A549 (cell line): ENCODE measurements around the gene GNGT2. TPM values are rescaled to one million over a fixed set of nuclear protein-coding genes. Genes with fewer than 3 reads are reported as not detected.

Source experiments
- ATAC-seq, 2 experiments: fragments of 200-7000 bp in 1 of 2; fragments of >200 bp in 1 of 2; cut with Nextera tagmentation in 1 of 2; cut with Tn5 transposase in 1 of 2; 3 replicates each; pipeline versions ENCODE4 v1.8.0 to v1.9.1; 2018 to 2020; ENCODE audit warnings: mild to moderate bottlenecking in 1 of 2, moderate library complexity in 1 of 2
- CTCF ChIA-PET: fragments of 300-600 bp; sonication (Branson Sonifier 250); formaldehyde crosslinking; extraction: SDS; loops from one replicate; lab custom pipeline; 2021; ENCODE audit warnings: antibody characterized with exemption, inconsistent platforms; lab: Yijun Ruan, JAX
- POLR2A ChIA-PET: fragments of 350-600 bp; formaldehyde crosslinking; extraction: SDS; loops from one replicate; lab custom pipeline; 2021; ENCODE audit warnings: antibody characterized with exemption, inconsistent platforms; lab: Yijun Ruan, JAX
- DNase-seq, 2 experiments: peaks; one replicate each; pipeline versions ENCODE4 v3.0.0 to v3.0.0-alpha.2; 2011 to 2016; ENCODE audit warnings: low read depth in 1 of 2, low spot score in 1 of 2
- FAIRE-seq: peaks from 2 replicates; lab custom pipeline; 2011; peaks lifted over from hg19 to GRCh38; lab: Jason Lieb, UNC
- H3K27ac ChIP-seq, 2 experiments: fragments of >200 bp; sonication (Bioruptor Twin); formaldehyde crosslinking; 3 replicates each; pipeline ENCODE4 v1.5.1; 2016 to 2017
- H3K4me1 ChIP-seq: fragments of >200 bp; sonication (Bioruptor Twin); formaldehyde crosslinking; 3 replicates; pipeline ENCODE4 v1.6.1; 2016
- H3K4me2 ChIP-seq: fragments of >200 bp; sonication (Bioruptor Twin); formaldehyde crosslinking; 3 replicates; pipeline ENCODE4 v1.6.1; 2016
- H3K4me3 ChIP-seq: fragments of >200 bp; sonication (Bioruptor Twin); formaldehyde crosslinking; 3 replicates; pipeline ENCODE4 v1.5.1; 2016
- H3K9me3 ChIP-seq: fragments of >200 bp; sonication (Bioruptor Twin); formaldehyde crosslinking; 3 replicates; pipeline ENCODE4 v1.6.1; 2016
- BHLHE40 ChIP-seq: IDR thresholded peaks from 2 replicates; pipeline ENCODE4 v1.6.1; 2012; ENCODE audit warnings: low read depth, low read length, inconsistent platforms
- CHD2 ChIP-seq: fragments of 150-350 bp; IDR thresholded peaks from 2 replicates; pipeline ENCODE4 v1.6.1; 2014; ENCODE audit warnings: low read length; ENCODE audit not compliant: partially characterized antibody
- FOXS1 ChIP-seq: fragments of 250-450 bp; sonication (Bioruptor Pico); IDR thresholded peaks from 2 replicates; pipeline ENCODE4 v1.5.0; 2020; ENCODE audit warnings: mild to moderate bottlenecking, moderate library complexity
- GATA3 ChIP-seq: IDR thresholded peaks from 2 replicates; pipeline ENCODE4 v1.6.1; 2012; ENCODE audit warnings: borderline replicate concordance
- HOXB13 ChIP-seq: fragments of 250-450 bp; sonication (Bioruptor Pico); IDR thresholded peaks from 2 replicates; pipeline ENCODE4 v1.5.0; 2020; ENCODE audit warnings: low read depth, mild to moderate bottlenecking, moderate library complexity
- HOXB5 ChIP-seq: fragments of 250-450 bp; sonication (Bioruptor Pico); IDR thresholded peaks from 2 replicates; pipeline ENCODE4 v1.5.0; 2020; ENCODE audit warnings: mild to moderate bottlenecking, moderate library complexity
- JUNB ChIP-seq: fragments of >200 bp; sonication (Bioruptor Twin); formaldehyde crosslinking; IDR thresholded peaks from 2 replicates; pipeline ENCODE4 v1.6.1; 2016
- NR3C1 ChIP-seq: fragments of >200 bp; sonication (Bioruptor Twin); formaldehyde crosslinking; IDR thresholded peaks from 3 replicates; pipeline ENCODE4 v1.6.1; 2017
- POLR2A ChIP-seq: IDR thresholded peaks from 2 replicates; pipeline ENCODE4 v1.6.1; 2012; ENCODE audit warnings: mild to moderate bottlenecking, low read length
- POLR2AphosphoS2 ChIP-seq: conservative IDR thresholded peaks from 2 replicates; pipeline ENCODE4 v1.6.1; 2012; ENCODE audit warnings: low read length, improper control_type of control experiment, inconsistent platforms
- RAD21 ChIP-seq, 2 experiments: fragments of >200 bp in 1 of 2; sonication (Bioruptor Twin) in 1 of 2; formaldehyde crosslinking in 1 of 2; IDR thresholded peaks in 1 of 2; conservative IDR thresholded peaks in 1 of 2; 2 replicates in 1 of 2; 3 replicates in 1 of 2; pipeline ENCODE4 v1.6.1; 2012 to 2018; ENCODE audit warnings: inconsistent platforms in 1 of 2
- SMC3 ChIP-seq: fragments of >200 bp; sonication (Bioruptor Twin); formaldehyde crosslinking; IDR thresholded peaks from 3 replicates; pipeline ENCODE4 v1.6.1; 2018; ENCODE audit warnings: inconsistent platforms
- SREBF2 ChIP-seq: fragments of 450-650 bp; IDR thresholded peaks from 2 replicates; pipeline ENCODE4 v1.6.1; 2014; ENCODE audit warnings: mild to moderate bottlenecking, moderate library complexity
- TP53 ChIP-seq: fragments of 250-450 bp; sonication (Bioruptor Pico); IDR thresholded peaks from 2 replicates; pipeline ENCODE4 v1.5.0; 2021; ENCODE audit warnings: mild to moderate bottlenecking, moderate library complexity
- ZC3H11A ChIP-seq: fragments of 450-650 bp; IDR thresholded peaks from 2 replicates; pipeline ENCODE4 v1.6.1; 2014; ENCODE audit warnings: antibody characterized with exemption, mild to moderate bottlenecking
- ZSCAN20 ChIP-seq: fragments of 250-450 bp; sonication (Bioruptor Pico); IDR thresholded peaks from 2 replicates; pipeline ENCODE4 v1.8.0; 2022; ENCODE audit warnings: mild to moderate bottlenecking, moderate library complexity
- WGBS: methylation state at CpG from one replicate; pipeline ENCODE4 v1.1.6; 2017; ENCODE audit errors: missing lambda C conversion rate; 5-methylcytosine and 5-hydroxymethylcytosine counted together
- polyA plus RNA-seq, 4 experiments: library from polyadenylated mRNA; depleted of rRNA in 3 of 4; stranded (reverse); fragments of >200 nt; fragmentation: RNase III in 1 of 4; extraction: RNeasy Plus Mini Kit Qiagen cat#74134 plus additional on column Dnase treatment in 1 of 4; gene quantifications; 2 replicates in 3 of 4; 3 replicates in 1 of 4; pipeline ENCODE4 v1.2.3, GENCODE V29; 2011 to 2017
- TF ChIP-seq, protein P1 (sequence below): fragments of >200 bp; sonication (Bioruptor Twin); formaldehyde crosslinking; IDR thresholded peaks from 3 replicates; pipeline ENCODE4 v1.5.1; 2016
- TF ChIP-seq, protein P2 (sequence below): fragments of 250-450 bp; sonication (Bioruptor Pico); IDR thresholded peaks from 2 replicates; pipeline ENCODE4 v1.5.0; 2021; ENCODE audit warnings: mild to moderate bottlenecking, moderate library complexity, borderline replicate concordance
- TF ChIP-seq, protein P3 (sequence below): IDR thresholded peaks from 2 replicates; pipeline ENCODE4 v1.6.1; 2012
- TF ChIP-seq, protein P4 (sequence below): fragments of >200 bp; sonication (Bioruptor Twin); formaldehyde crosslinking; IDR thresholded peaks from 3 replicates; pipeline ENCODE4 v1.6.1; 2016
- TF ChIP-seq, protein P5 (sequence below): IDR thresholded peaks from 2 replicates; pipeline ENCODE4 v1.6.1; 2012
- TF ChIP-seq, protein P6 (sequence below): fragments of 450-650 bp; IDR thresholded peaks from 2 replicates; pipeline ENCODE4 v1.6.1; 2014; ENCODE audit warnings: antibody characterized with exemption

Gene GNGT2
- polyA plus RNA-seq, 2 of the 4 experiments (the other 2 are of a cell fraction) = 0.31 TPM; not detected in 1

DNA sequence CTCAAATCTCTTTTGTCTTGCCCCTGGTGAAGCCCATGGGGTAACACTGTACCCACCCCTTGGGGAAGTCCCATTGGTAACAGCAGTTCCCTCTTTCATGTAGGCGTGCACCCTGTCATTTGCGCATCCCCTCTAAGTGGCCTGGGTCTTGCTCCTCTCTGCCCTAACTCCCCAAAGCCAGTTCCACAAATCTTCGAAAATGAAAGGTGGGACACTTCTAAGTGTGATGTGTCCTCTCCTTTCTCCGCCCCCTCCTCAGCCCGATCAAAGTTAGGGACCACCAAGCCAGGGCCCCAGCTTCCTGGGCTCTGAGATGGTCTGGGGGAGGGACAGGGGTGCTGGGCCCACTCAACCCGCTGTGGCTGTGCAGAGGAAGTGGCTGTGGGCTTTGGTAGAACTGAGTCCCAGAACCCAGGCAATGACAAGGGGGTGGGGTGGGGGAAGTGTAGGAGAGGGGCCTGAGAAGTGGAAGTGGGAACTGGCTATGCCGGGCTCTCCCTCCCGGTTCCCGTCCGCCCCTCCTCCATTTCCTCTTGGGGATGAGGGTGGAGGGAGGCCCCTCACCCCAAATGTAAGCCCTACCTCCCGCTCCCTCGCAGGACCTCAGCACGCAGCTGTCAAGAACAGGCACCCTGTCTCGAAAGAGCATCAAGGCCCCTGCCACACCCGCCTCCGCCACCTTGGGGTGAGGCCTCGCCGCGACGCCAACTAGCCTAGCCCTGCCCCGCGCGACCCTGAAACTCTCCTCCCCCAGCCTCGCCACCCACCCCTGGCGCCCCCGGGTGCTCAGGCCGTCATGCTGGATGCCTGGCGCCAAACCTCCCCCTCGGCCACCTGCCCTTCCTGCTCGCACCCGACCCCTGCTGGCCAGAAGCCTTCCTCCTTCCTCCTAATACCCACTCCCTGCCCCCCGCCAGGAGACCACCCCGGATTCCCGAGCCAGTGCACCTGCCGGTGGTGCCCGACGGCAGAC, 8.9 kb upstream of the GNGT2 start:
- H3K4me1 ChIP-seq = peaks cover 8% of the 10 kb centered on the region; the same call in 2 of the 3 replicates
- peak in 1 of 2 experiments; percentile 37; a peak in 2 of 6 replicates for ATAC-seq
- H3K27ac ChIP-seq = peak overlapping the region in 1 of 2 experiments; percentile 28; a peak in 1 of 6 replicates
- FAIRE-seq = no peak
- ChIA-PET CTCF (interaction anchor here (1.2 to 13.5 kb wide), 2 partner anchors 8 to 11 kb away, joined by 3 to 161 read pairs; partner anchors contain the start of gene PHOSPHO1), POLR2A (no interaction called here)
- no peak overlapping the region for H3K4me3 ChIP-seq
- DNase-seq = no peak
- TF ChIP-seq RAD21 (conservative IDR thresholded peaks at IDR 0.05 in 1 of 2, IDR thresholded peaks at IDR 0.05 in 1 of 2) (peak; percentile 26 to 33; a peak in 1 of 5 replicates), SMC3 (peak; percentile 35; the same call in 2 of the 3 replicates)
- TF ChIP-seq, protein P1, sequence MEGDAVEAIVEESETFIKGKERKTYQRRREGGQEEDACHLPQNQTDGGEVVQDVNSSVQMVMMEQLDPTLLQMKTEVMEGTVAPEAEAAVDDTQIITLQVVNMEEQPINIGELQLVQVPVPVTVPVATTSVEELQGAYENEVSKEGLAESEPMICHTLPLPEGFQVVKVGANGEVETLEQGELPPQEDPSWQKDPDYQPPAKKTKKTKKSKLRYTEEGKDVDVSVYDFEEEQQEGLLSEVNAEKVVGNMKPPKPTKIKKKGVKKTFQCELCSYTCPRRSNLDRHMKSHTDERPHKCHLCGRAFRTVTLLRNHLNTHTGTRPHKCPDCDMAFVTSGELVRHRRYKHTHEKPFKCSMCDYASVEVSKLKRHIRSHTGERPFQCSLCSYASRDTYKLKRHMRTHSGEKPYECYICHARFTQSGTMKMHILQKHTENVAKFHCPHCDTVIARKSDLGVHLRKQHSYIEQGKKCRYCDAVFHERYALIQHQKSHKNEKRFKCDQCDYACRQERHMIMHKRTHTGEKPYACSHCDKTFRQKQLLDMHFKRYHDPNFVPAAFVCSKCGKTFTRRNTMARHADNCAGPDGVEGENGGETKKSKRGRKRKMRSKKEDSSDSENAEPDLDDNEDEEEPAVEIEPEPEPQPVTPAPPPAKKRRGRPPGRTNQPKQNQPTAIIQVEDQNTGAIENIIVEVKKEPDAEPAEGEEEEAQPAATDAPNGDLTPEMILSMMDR = peak; percentile 33
- TF ChIP-seq, protein P2, sequence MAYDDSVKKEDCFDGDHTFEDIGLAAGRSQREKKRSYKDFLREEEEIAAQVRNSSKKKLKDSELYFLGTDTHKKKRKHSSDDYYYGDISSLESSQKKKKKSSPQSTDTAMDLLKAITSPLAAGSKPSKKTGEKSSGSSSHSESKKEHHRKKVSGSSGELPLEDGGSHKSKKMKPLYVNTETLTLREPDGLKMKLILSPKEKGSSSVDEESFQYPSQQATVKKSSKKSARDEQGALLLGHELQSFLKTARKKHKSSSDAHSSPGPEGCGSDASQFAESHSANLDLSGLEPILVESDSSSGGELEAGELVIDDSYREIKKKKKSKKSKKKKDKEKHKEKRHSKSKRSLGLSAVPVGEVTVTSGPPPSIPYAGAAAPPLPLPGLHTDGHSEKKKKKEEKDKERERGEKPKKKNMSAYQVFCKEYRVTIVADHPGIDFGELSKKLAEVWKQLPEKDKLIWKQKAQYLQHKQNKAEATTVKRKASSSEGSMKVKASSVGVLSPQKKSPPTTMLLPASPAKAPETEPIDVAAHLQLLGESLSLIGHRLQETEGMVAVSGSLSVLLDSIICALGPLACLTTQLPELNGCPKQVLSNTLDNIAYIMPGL (CRISPR knock-in tag) = no peak
- H3K9me3 ChIP-seq = no peaks in the 10 kb centered on the region
- H3K4me2 ChIP-seq = no peak overlapping the region
- WGBS = 65% methylated on average over 30 of the region's 37 CpGs

DNA sequence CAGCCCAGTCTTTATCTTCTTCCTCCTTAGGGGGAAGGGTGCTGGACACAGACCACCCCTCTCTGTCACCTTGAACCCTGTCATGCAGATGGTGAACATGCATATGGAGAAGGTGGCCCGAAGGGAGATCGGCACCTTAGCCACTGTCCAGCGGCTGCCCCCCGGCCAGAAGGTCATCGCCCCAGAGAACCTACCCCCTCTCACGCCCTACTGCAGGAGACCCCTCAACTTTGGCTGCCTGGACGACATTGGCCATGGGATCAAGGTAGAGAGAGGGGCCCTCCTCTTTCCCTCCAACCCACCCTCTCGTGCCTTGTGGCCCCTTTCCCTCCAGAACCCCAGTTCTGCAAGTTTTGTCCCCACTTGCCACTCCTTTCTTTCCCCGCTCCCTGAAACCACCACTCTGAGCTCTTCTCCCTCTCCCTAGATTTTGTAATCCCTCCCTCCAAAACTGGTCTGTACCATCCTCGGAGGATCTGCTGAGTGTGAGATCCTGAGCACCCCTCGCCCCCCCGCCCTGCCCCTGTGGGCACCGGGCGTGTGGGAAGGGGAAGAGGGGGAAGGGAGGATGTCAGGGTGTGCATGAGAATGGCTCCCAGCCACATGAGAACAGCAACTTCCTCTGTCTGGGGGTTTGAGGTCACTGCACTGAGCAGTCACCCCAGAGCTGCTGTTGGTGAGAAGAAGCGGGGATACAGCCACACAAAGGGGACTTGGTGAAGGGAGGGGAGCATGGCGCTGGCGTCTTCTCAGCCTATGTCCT, 7.5 kb upstream of the GNGT2 start:
- TF ChIP-seq ZC3H11A = no peak
- no peak for DNase-seq
- CTCF ChIA-PET = interaction anchor here (0.7 to 13.5 kb wide), 6 partner anchors 9 to 459 kb away, joined by 3 to 161 read pairs (median 4); partner anchors contain the start of gene PHOSPHO1
- POLR2A ChIA-PET = no interaction called here
- Histone ChIP-seq H3K4me3 (no peak overlapping the region), H3K27ac (peak overlapping the region in 1 of 2 experiments; percentile 21; a peak in 1 of 6 replicates), H3K9me3 (no peaks in the 10 kb centered on the region), H3K4me2 (no peak overlapping the region), H3K4me1 (peaks cover 5% of the 10 kb centered on the region; the same call in 1 of the 3 replicates)
- no peak for FAIRE-seq
- WGBS = 80% methylated on average over 13 of the region's 17 CpGs
- no peak for ATAC-seq

DNA sequence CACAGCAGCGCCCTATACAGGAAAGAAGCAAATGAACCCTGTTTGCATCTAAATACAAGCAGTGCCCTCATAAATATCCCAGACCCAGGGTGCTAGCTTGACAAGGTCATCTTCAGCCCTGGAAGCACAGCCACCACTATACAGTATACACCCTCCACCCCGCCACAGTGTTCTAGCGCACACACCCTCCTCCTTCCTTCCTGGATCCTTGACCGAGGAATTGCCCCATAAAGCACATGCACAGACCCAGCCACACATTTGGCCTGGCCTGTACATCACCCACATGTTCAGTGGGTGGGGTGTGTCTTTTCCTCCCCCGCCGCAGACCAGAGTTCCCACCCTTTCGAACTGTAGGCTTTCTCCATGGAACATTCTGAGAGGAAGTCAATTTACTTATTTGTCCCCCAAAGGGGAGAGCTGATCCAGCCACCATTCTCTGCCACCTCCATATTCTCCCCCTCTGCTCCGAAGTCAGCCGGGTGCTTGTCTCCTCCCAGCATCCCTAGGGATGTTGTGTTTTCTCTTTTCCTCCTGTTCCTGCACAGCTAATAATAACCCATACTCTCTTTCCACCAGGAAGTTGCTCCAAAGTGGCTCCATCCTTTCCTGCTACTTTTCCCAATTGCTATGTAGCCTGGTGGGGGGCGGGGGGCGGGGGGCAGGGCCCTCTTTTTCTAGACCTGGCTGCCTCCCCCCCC, 6.7 kb upstream of the GNGT2 start:
- ATAC-seq (peak; percentile 13 to 16; a peak in 1 of 6 replicates), FAIRE-seq (no peak), DNase-seq (no peak)
- ChIA-PET CTCF (interaction anchor here (1.4 to 13.5 kb wide), 4 partner anchors 10 to 37 kb away, joined by 3 to 161 read pairs (median 4); partner anchors contain the start of gene PHOSPHO1), POLR2A (interaction anchor here (0.6 kb wide), 1 partner anchor 24 kb away, joined by 3 read pairs; no protein-coding TSS in a partner anchor)
- Histone ChIP-seq H3K4me2 (no peak overlapping the region), H3K27ac (no peak overlapping the region), H3K9me3 (no peaks in the 10 kb centered on the region), H3K4me1 (peaks cover 5% of the 10 kb centered on the region; the same call in 1 of the 3 replicates), H3K4me3 (no peak overlapping the region)
- 72% methylated on average over 11 of the region's 11 CpGs for WGBS
- no peak for TF ChIP-seq TP53 (CRISPR knock-in tag)
- TF ChIP-seq GATA3 = no peak
- TF ChIP-seq POLR2AphosphoS2 = no peak
- TF ChIP-seq, protein P3, sequence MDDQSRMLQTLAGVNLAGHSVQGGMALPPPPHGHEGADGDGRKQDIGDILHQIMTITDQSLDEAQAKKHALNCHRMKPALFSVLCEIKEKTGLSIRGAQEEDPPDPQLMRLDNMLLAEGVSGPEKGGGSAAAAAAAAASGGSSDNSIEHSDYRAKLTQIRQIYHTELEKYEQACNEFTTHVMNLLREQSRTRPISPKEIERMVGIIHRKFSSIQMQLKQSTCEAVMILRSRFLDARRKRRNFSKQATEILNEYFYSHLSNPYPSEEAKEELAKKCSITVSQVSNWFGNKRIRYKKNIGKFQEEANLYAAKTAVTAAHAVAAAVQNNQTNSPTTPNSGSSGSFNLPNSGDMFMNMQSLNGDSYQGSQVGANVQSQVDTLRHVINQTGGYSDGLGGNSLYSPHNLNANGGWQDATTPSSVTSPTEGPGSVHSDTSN = no peak
- TF ChIP-seq SREBF2 = no peak
- no peak for TF ChIP-seq NR3C1
- no peak for TF ChIP-seq HOXB5
- TF ChIP-seq, protein P4, sequence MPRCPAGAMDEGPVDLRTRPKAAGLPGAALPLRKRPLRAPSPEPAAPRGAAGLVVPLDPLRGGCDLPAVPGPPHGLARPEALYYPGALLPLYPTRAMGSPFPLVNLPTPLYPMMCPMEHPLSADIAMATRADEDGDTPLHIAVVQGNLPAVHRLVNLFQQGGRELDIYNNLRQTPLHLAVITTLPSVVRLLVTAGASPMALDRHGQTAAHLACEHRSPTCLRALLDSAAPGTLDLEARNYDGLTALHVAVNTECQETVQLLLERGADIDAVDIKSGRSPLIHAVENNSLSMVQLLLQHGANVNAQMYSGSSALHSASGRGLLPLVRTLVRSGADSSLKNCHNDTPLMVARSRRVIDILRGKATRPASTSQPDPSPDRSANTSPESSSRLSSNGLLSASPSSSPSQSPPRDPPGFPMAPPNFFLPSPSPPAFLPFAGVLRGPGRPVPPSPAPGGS = no peak
- no peak for TF ChIP-seq JUNB
- TF ChIP-seq ZSCAN20 (CRISPR knock-in tag) = no peak
- TF ChIP-seq BHLHE40 = no peak
- TF ChIP-seq, protein P5, sequence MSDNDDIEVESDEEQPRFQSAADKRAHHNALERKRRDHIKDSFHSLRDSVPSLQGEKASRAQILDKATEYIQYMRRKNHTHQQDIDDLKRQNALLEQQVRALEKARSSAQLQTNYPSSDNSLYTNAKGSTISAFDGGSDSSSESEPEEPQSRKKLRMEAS = no peak
- no peak for TF ChIP-seq POLR2A
- TF ChIP-seq, protein P6, sequence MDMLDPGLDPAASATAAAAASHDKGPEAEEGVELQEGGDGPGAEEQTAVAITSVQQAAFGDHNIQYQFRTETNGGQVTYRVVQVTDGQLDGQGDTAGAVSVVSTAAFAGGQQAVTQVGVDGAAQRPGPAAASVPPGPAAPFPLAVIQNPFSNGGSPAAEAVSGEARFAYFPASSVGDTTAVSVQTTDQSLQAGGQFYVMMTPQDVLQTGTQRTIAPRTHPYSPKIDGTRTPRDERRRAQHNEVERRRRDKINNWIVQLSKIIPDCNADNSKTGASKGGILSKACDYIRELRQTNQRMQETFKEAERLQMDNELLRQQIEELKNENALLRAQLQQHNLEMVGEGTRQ = no peak
- no peak for TF ChIP-seq HOXB13 (CRISPR knock-in tag)
- no peak for TF ChIP-seq FOXS1 (CRISPR knock-in tag)
- no peak for TF ChIP-seq CHD2
